Immature natural killer cell (primary cell): ENCODE data around the gene NR3C2. TPM values are rescaled to one million over a fixed set of nuclear protein-coding genes. Genes with fewer than 3 reads are reported as not detected.

Experiments
- DNase-seq, 3 donors: peaks; one replicate each; pipeline ENCODE4 v3.0.0; 2022; ENCODE audit warnings: mixed read lengths in 1 of 3
- H3K27ac Mint-ChIP-seq, 6 donors: one replicate each; pipeline ENCODE4 v1.8.0; 2020; ENCODE audit warnings: mixed read lengths in 6 of 6, mild to moderate bottlenecking in 5 of 6, inconsistent platforms in 4 of 6, moderate library complexity in 3 of 6
- H3K27me3 Mint-ChIP-seq, 3 donors: one replicate each; pipeline ENCODE4 v1.8.0; 2020 to 2021; ENCODE audit warnings: low read depth in 3 of 3, mild to moderate bottlenecking in 3 of 3, mixed read lengths in 3 of 3, moderate library complexity in 3 of 3, inconsistent platforms in 1 of 3
- H3K36me3 Mint-ChIP-seq, 3 donors: one replicate each; pipeline ENCODE4 v1.8.0; 2020; ENCODE audit warnings: mixed read lengths in 3 of 3, inconsistent platforms in 2 of 3, mild to moderate bottlenecking in 2 of 3
- H3K4me1 Mint-ChIP-seq, 2 donors: one replicate each; pipeline ENCODE4 v1.8.0; 2020; ENCODE audit warnings: inconsistent platforms in 2 of 2, mild to moderate bottlenecking in 2 of 2, mixed read lengths in 2 of 2, moderate library complexity in 1 of 2
- H3K4me3 Mint-ChIP-seq, 5 donors: one replicate each; pipeline ENCODE4 v1.8.0; 2020; ENCODE audit warnings: mild to moderate bottlenecking in 5 of 5, mixed read lengths in 5 of 5, inconsistent platforms in 3 of 5, moderate library complexity in 3 of 5
- H3K9me3 Mint-ChIP-seq, 6 donors: one replicate each; pipeline ENCODE4 v1.8.0; 2020; ENCODE audit warnings: mild to moderate bottlenecking in 6 of 6, mixed read lengths in 6 of 6, inconsistent platforms in 4 of 6, moderate library complexity in 3 of 6
- polyA plus RNA-seq, 3 donors: library from polyadenylated mRNA; unstranded; fragments of 300-500 nt; fragmentation: Illumina TruSeq; gene quantifications; one replicate each; pipeline ENCODE4 v1.2.3, GENCODE V29; 2021

NR3C2 gene
- 1 to 10 TPM; 1.0 to 1.2 (median 1.1) TPM for polyA plus RNA-seq

GRCh38 chr4:148441986-148442831 is at the start of gene NR3C2:
Gene NR3C2, minus strand, starts transcription at chr4:148442414.
- Mint-ChIP-seq H3K4me1 (peaks cover 20 to 34% of the 10 kb centered on the region in 2 donors), H3K9me3 (no peaks in the 10 kb centered on the region), H3K4me3 (peak within 1 kb of the TSS; percentile 93 to 98 (median 97)), H3K27ac (peak within 1 kb of the TSS; percentile 86 to 97 (median 92)), H3K27me3 (peaks cover 10 to 23% (median 21%) of the 10 kb centered on the region in 3 donors), H3K36me3 (no peaks in the 10 kb centered on the region)
- DNase-seq: peak; percentile 95 to 97 (median 96)

GRCh38 chr4:148487181-148487580 is 45.0 kb upstream of the NR3C2 start:
- Mint-ChIP-seq H3K4me1 (no peaks in the 10 kb centered on the region), H3K27me3 (peaks cover 0 to 2% (median 0%) of the 10 kb centered on the region in 3 donors), H3K4me3 (no peak overlapping the region), H3K9me3 (peaks cover 0 to 8% (median 0%) of the 10 kb centered on the region in 6 donors), H3K36me3 (no peaks in the 10 kb centered on the region), H3K27ac (no peak overlapping the region)
- no peak for DNase-seq

- Mint-ChIP-seq H3K36me3 (no peaks in the 10 kb centered on the region), H3K9me3 (peaks cover 0 to 8% (median 0%) of the 10 kb centered on the region in 6 donors), H3K27me3 (peaks cover 0 to 2% (median 0%) of the 10 kb centered on the region in 3 donors), H3K4me3 (no peak overlapping the region), H3K4me1 (no peaks in the 10 kb centered on the region), H3K27ac (no peak overlapping the region)
- DNase-seq: no peak
These were observed 39.4 kb upstream of the NR3C2 start for GRCh38 chr4:148481636-148482035.

- H3K36me3 Mint-ChIP-seq: no peaks in the 10 kb centered on the region
- no peak for DNase-seq
- H3K27ac Mint-ChIP-seq: no peak overlapping the region
These were observed 35.1 kb upstream of the NR3C2 start for GRCh38 chr4:148477276-148477675.

GRCh38 chr4:148469938-148470337 is 27.7 kb upstream of the NR3C2 start:
- Mint-ChIP-seq H3K9me3 (peaks cover 0 to 6% (median 3%) of the 10 kb centered on the region in 6 donors), H3K4me3 (no peak overlapping the region), H3K27ac (no peak overlapping the region), H3K36me3 (peaks cover 0 to 4% (median 0%) of the 10 kb centered on the region in 3 donors), H3K4me1 (no peaks in the 10 kb centered on the region), H3K27me3 (peaks cover 0 to 17% (median 3%) of the 10 kb centered on the region in 3 donors)
- DNase-seq: no peak

More at GRCh38 chr4:148477276-148477675, 35.1 kb upstream of the NR3C2 start:
- Mint-ChIP-seq H3K4me1 (no peaks in the 10 kb centered on the region), H3K27me3 (peaks cover 0 to 3% (median 0%) of the 10 kb centered on the region in 3 donors), H3K4me3 (no peak overlapping the region), H3K9me3 (peaks cover 0 to 13% (median 6%) of the 10 kb centered on the region in 6 donors)

- Mint-ChIP-seq H3K9me3 (no peaks in the 10 kb centered on the region), H3K36me3 (no peaks in the 10 kb centered on the region), H3K27me3 (peaks cover 2 to 14% (median 10%) of the 10 kb centered on the region in 3 donors), H3K4me3 (no peak overlapping the region), H3K4me1 (no peaks in the 10 kb centered on the region), H3K27ac (no peak overlapping the region)
- no peak for DNase-seq
These were observed 12.6 kb upstream of the NR3C2 start for GRCh38 chr4:148454835-148455234.

- no peak for DNase-seq
- no peaks in the 10 kb centered on the region for H3K9me3 Mint-ChIP-seq
- no peak overlapping the region for H3K27ac Mint-ChIP-seq
- no peaks in the 10 kb centered on the region for H3K36me3 Mint-ChIP-seq
- peaks cover 2 to 14% (median 10%) of the 10 kb centered on the region in 3 donors for H3K27me3 Mint-ChIP-seq
- no peaks in the 10 kb centered on the region for H3K4me1 Mint-ChIP-seq
- no peak overlapping the region for H3K4me3 Mint-ChIP-seq
These were observed 11.6 kb upstream of the NR3C2 start for GRCh38 chr4:148453833-148454232.

GRCh38 chr4:148452970-148453369 is 10.8 kb upstream of the NR3C2 start:
- Mint-ChIP-seq H3K27me3 (peaks cover 2 to 14% (median 8%) of the 10 kb centered on the region in 3 donors), H3K4me3 (no peak overlapping the region), H3K27ac (no peak overlapping the region)

GRCh38 chr4:148449921-148450320 is 7.7 kb upstream of the NR3C2 start:
- Mint-ChIP-seq H3K27me3 (peaks cover 5 to 12% (median 12%) of the 10 kb centered on the region in 3 donors), H3K4me3 (no peak overlapping the region), H3K4me1 (peaks cover 6 to 12% of the 10 kb centered on the region in 2 donors), H3K9me3 (no peaks in the 10 kb centered on the region), H3K27ac (no peak overlapping the region), H3K36me3 (no peaks in the 10 kb centered on the region)
- DNase-seq: no peak

More at GRCh38 chr4:148452970-148453369, 10.8 kb upstream of the NR3C2 start:
- Mint-ChIP-seq H3K4me1 (no peaks in the 10 kb centered on the region), H3K36me3 (no peaks in the 10 kb centered on the region), H3K9me3 (no peaks in the 10 kb centered on the region)
- no peak for DNase-seq

- peaks cover 7 to 14% of the 10 kb centered on the region in 2 donors for H3K4me1 Mint-ChIP-seq
- H3K36me3 Mint-ChIP-seq: no peaks in the 10 kb centered on the region
- H3K27ac Mint-ChIP-seq: no peak overlapping the region
- no peak overlapping the region for H3K4me3 Mint-ChIP-seq
- no peak for DNase-seq
- no peaks in the 10 kb centered on the region for H3K9me3 Mint-ChIP-seq
- H3K27me3 Mint-ChIP-seq: peaks cover 5 to 20% (median 14%) of the 10 kb centered on the region in 3 donors
These were observed 5.9 kb upstream of the NR3C2 start for GRCh38 chr4:148448141-148448540.

GRCh38 chr4:148447681-148448080 is 5.5 kb upstream of the NR3C2 start:
- peaks cover 11 to 19% of the 10 kb centered on the region in 2 donors for H3K4me1 Mint-ChIP-seq
- no peak overlapping the region for H3K27ac Mint-ChIP-seq
- no peaks in the 10 kb centered on the region for H3K9me3 Mint-ChIP-seq
- DNase-seq: no peak
- no peak overlapping the region for H3K4me3 Mint-ChIP-seq
- no peaks in the 10 kb centered on the region for H3K36me3 Mint-ChIP-seq
- H3K27me3 Mint-ChIP-seq: peaks cover 8 to 21% (median 16%) of the 10 kb centered on the region in 3 donors

GRCh38 chr4:148445860-148446330 is 3.7 kb upstream of the NR3C2 start:
- no peak for DNase-seq
- Mint-ChIP-seq H3K36me3 (no peaks in the 10 kb centered on the region), H3K4me3 (peak overlapping the region; percentile 82 to 88 (median 86)), H3K4me1 (peaks cover 19 to 30% of the 10 kb centered on the region in 2 donors), H3K9me3 (no peaks in the 10 kb centered on the region), H3K27ac (peak overlapping the region; percentile 19 to 85 (median 58)), H3K27me3 (peaks cover 11 to 20% (median 18%) of the 10 kb centered on the region in 3 donors)

- peak; percentile 69 to 74 (median 70) for DNase-seq
- Mint-ChIP-seq H3K27me3 (peaks cover 11 to 20% (median 18%) of the 10 kb centered on the region in 3 donors), H3K4me1 (peaks cover 20 to 34% of the 10 kb centered on the region in 2 donors), H3K9me3 (no peaks in the 10 kb centered on the region), H3K27ac (peak overlapping the region; percentile 19 to 85 (median 58)), H3K36me3 (no peaks in the 10 kb centered on the region), H3K4me3 (peak overlapping the region; percentile 82 to 88 (median 86))
These were observed 3.1 kb upstream of the NR3C2 start for GRCh38 chr4:148445071-148445859.
